Coronary artery (tissue), 2 donors: ENCODE measurements around the gene DDX11.
"Not testable (repeated sequence)": the region's sequence is repeated elsewhere in the genome, so short reads cannot be mapped to it uniquely, and the experiment has no call there.

Experiments used
- DNase-seq: peaks from one replicate; pipeline ENCODE4 v3.0.0-alpha.2; 2017; ENCODE audit warnings: low spot score
- H3K27ac ChIP-seq, 2 donors: fragments of 200-600 bp; sonication (generic); one replicate each; pipeline ENCODE4 v1.5.1; 2016 to 2019
- H3K4me3 ChIP-seq: fragments of 200-600 bp; sonication (generic); 2 replicates; pipeline ENCODE4 v1.5.1; 2016; ENCODE audit warnings: mild to moderate bottlenecking, moderate library complexity
- CTCF ChIP-seq: fragments of 200-600 bp; sonication (generic); IDR thresholded peaks from one replicate; pipeline ENCODE4 v1.5.1; 2019; ENCODE audit warnings: antibody characterized with exemption

The DDX11 gene

GRCh38 chr12:31053944-31054343, 19.7 kb upstream of the DDX11 start:
- H3K27ac ChIP-seq, H3K4me3 ChIP-seq, DNase-seq: not testable (repeated sequence)

GRCh38 chr12:31057671-31058070, 16.0 kb upstream of the DDX11 start:
- Histone ChIP-seq H3K4me3 (no peak overlapping the region), H3K27ac (no peak overlapping the region)
- no peak for DNase-seq
- TF ChIP-seq CTCF: no peak

GRCh38 chr12:31066196-31066595, 7.5 kb upstream of the DDX11 start:
- DNase-seq, H3K4me3 ChIP-seq, H3K27ac ChIP-seq: not testable (repeated sequence)

GRCh38 chr12:31067656-31068055, 6.0 kb upstream of the DDX11 start:
- not testable (repeated sequence) for DNase-seq, H3K27ac ChIP-seq, H3K4me3 ChIP-seq

GRCh38 chr12:31070971-31071740, 2.5 kb upstream of the DDX11 start:
- H3K4me3 ChIP-seq, H3K27ac ChIP-seq, DNase-seq: not testable (repeated sequence)

- DNase-seq, H3K27ac ChIP-seq: not testable (repeated sequence)
- H3K4me3 ChIP-seq: peak overlapping the region; percentile 86
Observed at GRCh38 chr12:31072962-31073361, 698 bp upstream of the DDX11 start.

- DNase-seq: not testable (repeated sequence)
- Histone ChIP-seq H3K4me3 (peak overlapping the region; percentile 86), H3K27ac (peak overlapping the region; percentile 32 to 90)
Observed at GRCh38 chr12:31074333-31074874, 744 bp downstream of the DDX11 start.

- not testable (repeated sequence) for H3K4me3 ChIP-seq, H3K27ac ChIP-seq, DNase-seq
Observed at GRCh38 chr12:31076150-31076549, 2.5 kb downstream of the DDX11 start.

- H3K4me3 ChIP-seq, H3K27ac ChIP-seq, DNase-seq: not testable (repeated sequence)
Observed at GRCh38 chr12:31077095-31077494, 3.4 kb downstream of the DDX11 start.

GRCh38 chr12:31077998-31078397, 4.3 kb downstream of the DDX11 start:
- H3K27ac ChIP-seq, H3K4me3 ChIP-seq, DNase-seq: not testable (repeated sequence)

- not testable (repeated sequence) for H3K4me3 ChIP-seq, H3K27ac ChIP-seq, DNase-seq
Observed at GRCh38 chr12:31079421-31079820, 5.8 kb downstream of the DDX11 start.

- not testable (repeated sequence) for DNase-seq, H3K4me3 ChIP-seq, H3K27ac ChIP-seq
Observed at GRCh38 chr12:31080221-31080620, 6.6 kb downstream of the DDX11 start.

GRCh38 chr12:31081274-31081673, 7.6 kb downstream of the DDX11 start:
- H3K27ac ChIP-seq, H3K4me3 ChIP-seq, DNase-seq: not testable (repeated sequence)

- not testable (repeated sequence) for DNase-seq, H3K27ac ChIP-seq, H3K4me3 ChIP-seq
Observed at GRCh38 chr12:31084241-31084640, 10.6 kb downstream of the DDX11 start.

GRCh38 chr12:31086032-31086431, 12.4 kb downstream of the DDX11 start:
- not testable (repeated sequence) for DNase-seq, H3K4me3 ChIP-seq, H3K27ac ChIP-seq

GRCh38 chr12:31087486-31087885, 13.8 kb downstream of the DDX11 start:
- not testable (repeated sequence) for H3K4me3 ChIP-seq, H3K27ac ChIP-seq, DNase-seq

- H3K4me3 ChIP-seq, DNase-seq, H3K27ac ChIP-seq: not testable (repeated sequence)
Observed at GRCh38 chr12:31087956-31088355, 14.3 kb downstream of the DDX11 start.
